Esophagus (tissue), 2 donors: ENCODE data around the gene BIRC7. TPM values are rescaled to one million over a fixed set of nuclear protein-coding genes. Genes with fewer than 3 reads are reported as not detected.

Experiments used
- H3K27ac ChIP-seq, 2 donors: one replicate each; pipeline ENCODE4 v1.5.1; 2013; ENCODE audit warnings: low read depth in 2 of 2, mild to moderate bottlenecking in 2 of 2, inconsistent platforms in 1 of 2, low read length in 1 of 2, moderate library complexity in 1 of 2
- H3K27me3 ChIP-seq, 2 donors: one replicate each; pipeline ENCODE4 v1.6.1; 2013; ENCODE audit warnings: low read length in 2 of 2, control low read depth in 1 of 2, mild to moderate bottlenecking in 1 of 2; ENCODE audit not compliant: insufficient read depth in 2 of 2, control insufficient read depth in 1 of 2
- H3K36me3 ChIP-seq, 2 donors: one replicate each; pipeline ENCODE4 v1.6.1; 2013; ENCODE audit warnings: low read length in 1 of 2; ENCODE audit not compliant: control insufficient read depth in 2 of 2, insufficient read depth in 2 of 2
- H3K4me1 ChIP-seq, 2 donors: one replicate each; pipeline ENCODE4 v1.6.1; 2013; ENCODE audit warnings: low read length in 1 of 2; ENCODE audit not compliant: control insufficient read depth in 2 of 2, insufficient read depth in 2 of 2
- H3K4me3 ChIP-seq, 2 donors: one replicate each; pipeline ENCODE4 v1.5.1; 2013; ENCODE audit warnings: low read length in 2 of 2, mild to moderate bottlenecking in 2 of 2, low read depth in 1 of 2, moderate library complexity in 1 of 2
- H3K9me3 ChIP-seq, 2 donors: one replicate each; pipeline ENCODE4 v1.6.1; 2013; ENCODE audit warnings: mild to moderate bottlenecking in 2 of 2, low read depth in 1 of 2, low read length in 1 of 2, moderate library complexity in 1 of 2; ENCODE audit not compliant: control insufficient read depth in 2 of 2, insufficient read depth in 1 of 2
- WGBS, 2 donors: extraction: QIAGEN DNeasy Blood & Tissue Kit; methylation state at CpG; one replicate each; pipeline ENCODE4 v1.1.7; 2013; 5-methylcytosine and 5-hydroxymethylcytosine counted together
- polyA plus RNA-seq, 2 donors: library from polyadenylated mRNA; stranded (reverse); fragments of 200-250 nt; gene quantifications; one replicate each; pipeline ENCODE4 v1.2.3, GENCODE V29; 2013
- donor health status: healthy with polysubstance abuse.
- donor health status: Bipolar disorder and iron deficiency.

BIRC7 gene
- polyA plus RNA-seq, 2 donors, result 0.04 TPM; not detected in 1

DNA sequence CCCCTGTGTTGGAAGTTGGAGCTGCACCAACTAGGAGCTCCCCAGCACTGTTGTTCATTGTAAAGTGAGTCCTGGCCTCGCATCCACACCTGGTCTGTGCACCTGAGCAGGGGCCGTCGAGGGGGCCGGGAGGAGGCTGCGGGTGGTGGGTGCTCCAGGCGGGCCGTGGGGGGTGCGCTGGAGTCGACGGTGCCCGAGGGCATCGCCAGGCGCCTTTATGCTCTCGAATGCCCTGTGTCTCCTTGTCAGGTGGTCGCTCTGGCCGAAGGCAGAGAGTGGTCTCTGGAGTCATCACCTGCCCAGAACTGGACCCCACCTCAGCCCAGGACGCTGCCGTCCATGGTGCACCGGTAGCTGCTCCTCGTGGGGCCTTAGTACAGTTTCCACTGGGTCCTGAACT is 41.3 kb downstream of the BIRC7 start:
- no peak overlapping the region for H3K4me3 ChIP-seq
- H3K27ac ChIP-seq, result no peak overlapping the region
- peaks cover 3 to 5% of the 10 kb centered on the region in 2 donors for H3K4me1 ChIP-seq
- H3K36me3 ChIP-seq, result peaks cover 7 to 42% of the 10 kb centered on the region in 2 donors
- 93 to 95% methylated on average over 20 of the region's 20 CpGs for WGBS, 2 donors
- H3K9me3 ChIP-seq, result no peaks in the 10 kb centered on the region
- no peaks in the 10 kb centered on the region for H3K27me3 ChIP-seq

DNA sequence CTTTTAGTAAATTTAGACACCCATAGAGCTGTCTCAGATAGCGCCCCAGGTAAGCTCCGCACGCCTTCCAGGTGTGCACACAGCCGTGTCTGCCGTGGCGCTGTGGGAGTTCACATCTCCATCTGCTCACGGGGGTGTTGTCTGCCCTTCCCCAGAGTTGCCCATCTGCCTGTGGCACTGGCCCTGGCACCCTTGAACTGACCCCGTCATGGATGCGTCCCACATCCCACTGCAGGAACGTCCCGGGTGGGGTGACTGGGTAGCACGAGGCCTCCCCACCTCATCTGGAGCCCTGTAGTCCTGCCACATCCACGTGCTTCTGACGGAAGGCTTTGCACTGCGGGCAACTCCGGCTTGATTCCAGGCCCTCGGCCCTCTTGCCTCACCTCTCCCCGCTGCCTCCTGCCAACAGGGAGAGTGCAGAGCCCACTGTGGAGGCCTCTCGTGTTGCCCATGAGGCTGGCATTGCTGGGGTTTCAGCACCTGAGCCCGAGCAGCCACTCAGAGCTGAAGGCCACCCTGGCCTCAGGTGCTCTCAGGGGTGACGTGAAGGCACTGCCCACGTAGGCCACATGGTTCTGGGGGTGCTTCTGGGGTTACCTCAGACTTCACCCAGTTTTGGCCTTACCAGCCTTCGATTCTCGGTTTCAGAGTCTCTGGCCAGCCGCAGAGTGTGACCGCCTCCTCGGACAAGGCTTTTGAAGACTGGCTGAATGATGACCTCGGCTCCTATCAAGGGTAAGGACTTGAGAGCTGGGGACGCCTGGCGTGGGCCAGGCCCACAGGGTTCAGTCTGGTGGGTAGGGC is 42.0 kb downstream of the BIRC7 start:
- Histone ChIP-seq H3K36me3 (peaks cover 7 to 48% of the 10 kb centered on the region in 2 donors), H3K4me1 (peaks cover 0 to 5% of the 10 kb centered on the region in 2 donors), H3K4me3 (no peak overlapping the region), H3K9me3 (no peaks in the 10 kb centered on the region), H3K27ac (no peak overlapping the region), H3K27me3 (no peaks in the 10 kb centered on the region)
- WGBS, 2 donors, result 92 to 93% methylated on average over 30 of the region's 30 CpGs

DNA sequence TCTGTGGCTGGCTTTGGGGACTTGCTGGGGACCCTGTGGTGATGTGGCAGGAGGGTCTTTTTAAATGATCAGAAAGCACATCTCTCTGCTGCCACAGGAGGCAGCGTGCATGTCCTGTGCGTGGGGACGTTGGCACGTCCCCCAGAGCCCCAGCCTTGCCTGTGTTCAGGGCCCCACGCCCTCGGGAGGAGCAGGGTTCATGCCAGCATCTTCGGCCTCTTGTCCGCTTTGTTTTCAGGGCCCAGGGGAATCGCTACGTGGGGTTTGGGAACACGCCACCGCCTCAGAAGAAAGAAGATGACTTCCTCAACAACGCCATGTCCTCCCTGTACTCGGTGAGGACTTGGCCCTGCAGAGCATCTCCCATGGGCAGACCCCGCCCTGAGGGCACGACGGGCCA is 43.0 kb downstream of the BIRC7 start:
- 84 to 86% methylated on average over 17 of the region's 17 CpGs for WGBS, 2 donors
- Histone ChIP-seq H3K4me1 (peaks cover 0 to 3% of the 10 kb centered on the region in 2 donors), H3K9me3 (no peaks in the 10 kb centered on the region), H3K27me3 (no peaks in the 10 kb centered on the region), H3K36me3 (peaks cover 7 to 58% of the 10 kb centered on the region in 2 donors), H3K27ac (no peak overlapping the region), H3K4me3 (no peak overlapping the region)

DNA sequence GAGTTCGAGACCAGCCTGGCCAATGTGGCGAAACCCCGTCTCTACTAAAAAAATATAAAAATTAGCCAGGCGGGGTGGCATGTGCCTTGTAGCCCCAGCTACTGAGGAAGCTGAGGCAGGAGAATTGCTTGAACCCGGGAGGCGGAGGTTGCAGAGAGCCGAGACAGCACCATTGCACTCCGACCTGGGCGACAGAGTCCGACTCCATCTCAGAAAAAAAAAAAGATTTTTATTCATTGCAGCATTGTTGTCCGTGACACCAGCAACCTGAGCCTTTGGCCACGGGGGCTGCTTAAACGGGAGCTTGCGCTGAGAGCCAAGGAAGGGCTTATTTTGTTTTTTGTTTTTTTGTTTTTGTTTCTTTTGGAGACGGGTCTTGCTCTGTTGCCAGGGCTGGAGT is 44.2 kb downstream of the BIRC7 start:
- Histone ChIP-seq H3K4me1 (no peaks in the 10 kb centered on the region), H3K27me3 (no peaks in the 10 kb centered on the region), H3K27ac (no peak overlapping the region), H3K9me3 (no peaks in the 10 kb centered on the region), H3K4me3 (no peak overlapping the region), H3K36me3 (peaks cover 7 to 66% of the 10 kb centered on the region in 2 donors)
- 92% methylated on average over 15 of the region's 15 CpGs for WGBS, 2 donors

DNA sequence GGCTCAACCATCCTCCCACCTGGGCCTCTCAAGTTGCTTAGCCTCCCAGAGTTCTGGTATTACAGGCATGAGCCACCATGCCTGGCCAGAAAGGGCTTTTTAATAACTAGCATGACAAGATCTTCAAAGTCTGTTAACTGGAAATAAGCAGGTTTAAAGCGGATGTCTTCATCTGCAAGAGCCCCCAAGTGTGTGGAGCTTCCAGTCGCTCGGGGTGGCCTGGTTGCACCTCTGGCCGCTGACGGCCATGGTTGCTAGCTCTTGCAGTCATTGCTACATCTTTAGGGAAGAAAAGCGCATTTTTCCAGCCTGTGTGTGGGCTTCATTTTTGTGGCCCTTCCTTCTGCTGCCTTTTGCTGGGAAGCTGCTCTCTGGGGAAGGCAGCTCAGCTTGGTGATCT is 44.7 kb downstream of the BIRC7 start:
- H3K9me3 ChIP-seq, result no peaks in the 10 kb centered on the region
- no peak overlapping the region for H3K27ac ChIP-seq
- no peak overlapping the region for H3K4me3 ChIP-seq
- 95 to 96% methylated on average over 6 of the region's 6 CpGs for WGBS, 2 donors
- no peaks in the 10 kb centered on the region for H3K27me3 ChIP-seq
- H3K36me3 ChIP-seq, result peaks cover 7 to 67% of the 10 kb centered on the region in 2 donors
- no peaks in the 10 kb centered on the region for H3K4me1 ChIP-seq

DNA sequence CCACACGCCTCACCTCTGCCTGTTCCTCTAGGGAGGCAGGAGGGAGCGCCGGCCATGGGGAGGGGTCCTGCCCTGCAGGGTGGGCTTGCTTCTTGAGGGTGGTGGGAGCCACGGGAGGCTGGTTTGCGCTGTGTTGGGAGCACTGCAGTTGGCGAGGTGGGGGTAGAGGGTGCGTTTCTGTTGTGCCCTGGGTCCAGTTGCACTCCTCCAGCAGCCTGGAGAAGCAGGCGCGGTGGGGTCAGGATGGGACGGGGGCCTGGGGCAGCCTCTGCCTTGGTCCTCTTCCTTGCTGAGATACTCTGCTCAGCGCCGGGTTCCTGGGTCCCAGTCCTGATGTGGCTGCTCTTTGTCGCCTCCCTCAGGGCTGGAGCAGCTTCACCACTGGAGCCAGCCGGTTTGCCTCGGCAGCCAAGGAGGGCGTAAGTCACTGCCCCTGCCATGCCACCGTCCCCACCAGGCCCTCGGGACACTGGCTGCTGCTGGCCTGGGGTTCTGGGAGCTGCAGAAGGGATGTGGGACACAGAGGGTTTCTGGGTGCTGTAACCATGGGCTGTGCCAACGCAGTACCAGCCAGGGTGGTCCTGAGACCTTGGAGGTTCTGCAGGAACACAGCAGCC is 45.3 kb downstream of the BIRC7 start:
- no peaks in the 10 kb centered on the region for H3K9me3 ChIP-seq
- no peaks in the 10 kb centered on the region for H3K27me3 ChIP-seq
- 80 to 81% methylated on average over 19 of the region's 19 CpGs for WGBS, 2 donors
- no peaks in the 10 kb centered on the region for H3K4me1 ChIP-seq
- no peak overlapping the region for H3K27ac ChIP-seq
- peaks cover 12 to 72% of the 10 kb centered on the region in 2 donors for H3K36me3 ChIP-seq
- H3K4me3 ChIP-seq, result no peak overlapping the region

DNA sequence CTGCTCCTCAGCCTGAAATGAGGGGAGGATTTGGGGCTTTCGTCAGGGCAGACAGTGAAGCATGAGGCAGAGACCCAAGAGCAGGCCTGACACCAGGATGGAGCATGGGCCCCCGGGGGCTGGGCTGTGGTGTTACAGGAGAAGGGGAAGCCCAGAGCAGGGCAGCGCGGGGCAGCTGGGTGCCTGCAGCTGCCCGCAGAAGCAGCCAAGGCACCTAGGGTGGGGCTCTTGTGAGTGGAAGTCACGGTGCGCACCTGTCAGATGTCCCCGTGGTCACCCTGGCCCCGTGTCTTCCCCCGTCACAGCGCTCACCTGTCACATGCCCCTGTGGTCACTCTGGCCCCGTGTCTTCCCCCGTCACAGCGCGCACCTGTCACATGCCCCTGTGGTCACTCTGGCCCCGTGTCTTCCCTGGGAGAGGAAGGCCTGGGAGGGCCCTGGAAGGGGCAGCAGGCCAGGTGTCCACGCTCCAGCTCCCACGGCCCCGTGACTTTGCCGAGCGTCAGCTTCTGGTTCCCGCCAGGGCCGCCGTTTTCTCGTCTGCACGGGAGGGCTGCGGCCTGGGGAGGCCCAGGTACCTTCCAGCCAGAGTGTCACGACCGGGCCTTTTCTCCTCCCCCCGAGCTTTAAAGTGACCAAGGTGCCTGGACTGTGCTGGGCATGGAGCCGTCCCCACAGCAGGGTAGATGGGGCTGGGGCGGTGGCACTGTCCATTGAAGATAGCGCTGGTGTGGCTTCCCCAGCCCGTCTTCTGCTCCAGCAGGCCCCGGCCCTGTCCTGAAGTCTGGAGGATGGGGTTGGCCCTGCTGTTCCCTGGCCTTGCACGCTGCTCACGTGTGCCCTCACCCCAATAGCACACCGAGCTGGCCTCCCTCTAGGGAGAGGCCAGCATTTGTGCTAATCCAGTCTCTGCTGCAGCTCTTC is 46.3 kb downstream of the BIRC7 start:
- WGBS, 2 donors, result 91 to 92% methylated on average over 33 to 38 of the region's 38 CpGs
- Histone ChIP-seq H3K4me3 (no peak overlapping the region), H3K4me1 (no peaks in the 10 kb centered on the region), H3K36me3 (peaks cover 10 to 69% of the 10 kb centered on the region in 2 donors), H3K27ac (no peak overlapping the region), H3K27me3 (no peaks in the 10 kb centered on the region), H3K9me3 (no peaks in the 10 kb centered on the region)

- H3K36me3 ChIP-seq, result peaks cover 4 to 68% of the 10 kb centered on the region in 2 donors
- 91 to 96% methylated on average over 17 of the region's 17 CpGs for WGBS, 2 donors
- H3K4me1 ChIP-seq, result no peaks in the 10 kb centered on the region
- no peaks in the 10 kb centered on the region for H3K27me3 ChIP-seq
- no peak overlapping the region for H3K4me3 ChIP-seq
- no peaks in the 10 kb centered on the region for H3K9me3 ChIP-seq
- no peak overlapping the region for H3K27ac ChIP-seq
Observed at GRCh38 chr20:63282946-63283345, 47.2 kb downstream of the BIRC7 start.

DNA sequence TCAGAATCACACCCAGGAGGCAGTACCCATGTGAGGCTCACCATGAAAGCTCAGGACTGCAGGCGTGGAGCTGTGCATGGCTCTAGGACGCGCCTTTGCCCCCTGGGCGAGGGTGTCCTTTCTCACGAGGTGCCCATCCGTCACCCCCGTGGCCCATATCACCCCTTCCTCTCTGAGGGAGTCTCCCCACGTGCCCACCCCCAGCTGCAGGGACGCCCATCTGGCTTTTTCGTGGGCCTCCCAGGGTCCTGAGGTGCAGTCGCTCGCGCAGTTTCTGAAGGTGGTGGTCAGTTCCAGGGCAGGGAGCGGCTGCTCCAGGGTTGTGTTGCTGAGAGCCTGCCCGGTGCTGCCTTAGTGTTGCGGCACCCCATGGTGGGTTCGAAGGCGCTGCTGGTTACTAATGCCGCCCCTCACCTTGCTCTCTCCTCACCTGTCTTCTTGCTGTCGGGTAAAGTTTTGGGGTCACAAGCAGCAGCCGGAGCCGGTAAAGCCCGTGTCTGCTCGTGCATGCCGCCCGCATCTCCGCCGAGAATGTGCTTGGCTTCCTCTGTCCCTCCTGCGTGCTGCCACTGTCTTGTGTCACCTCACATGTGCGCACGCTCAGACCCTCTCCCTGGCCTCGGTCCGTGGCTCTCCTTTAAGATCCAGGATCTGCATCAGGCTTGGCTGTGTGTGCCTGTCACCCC is 47.8 kb downstream of the BIRC7 start:
- H3K36me3 ChIP-seq, result peaks cover 4 to 69% of the 10 kb centered on the region in 2 donors
- WGBS, 2 donors, result 90 to 92% methylated on average over 33 of the region's 33 CpGs
- no peaks in the 10 kb centered on the region for H3K9me3 ChIP-seq
- H3K4me3 ChIP-seq, result no peak overlapping the region
- no peak overlapping the region for H3K27ac ChIP-seq
- no peaks in the 10 kb centered on the region for H3K4me1 ChIP-seq
- H3K27me3 ChIP-seq, result no peaks in the 10 kb centered on the region
